GM12878 (cell line): Measurements from ENCODE around the gene PRUNE2. TPM values are rescaled to one million over a fixed set of nuclear protein-coding genes. Genes with fewer than 3 reads are reported as not detected.

ENCODE experiments used
- CHD1 ChIP-seq: IDR thresholded peaks from 2 replicates; pipeline ENCODE4 v1.6.1; 2012; ENCODE audit warnings: low read depth, low read length, improper control_type of control experiment
- E2F8 ChIP-seq: fragments of 450-650 bp; IDR thresholded peaks from 2 replicates; pipeline ENCODE4 v1.6.1; 2018; ENCODE audit warnings: mild to moderate bottlenecking, low read depth, moderate library complexity; ENCODE audit not compliant: partially characterized antibody
- ETV6 ChIP-seq, 2 experiments: fragments of 450-650 bp in 1 of 2; IDR thresholded peaks in 1 of 2; conservative IDR thresholded peaks in 1 of 2; 2 replicates each; pipeline ENCODE4 v1.6.1; 2014; ENCODE audit warnings: antibody characterized with exemption in 1 of 2, borderline replicate concordance in 1 of 2, low read depth in 1 of 2, mild to moderate bottlenecking in 1 of 2, moderate library complexity in 1 of 2
- FOXK2 ChIP-seq: fragments of 450-650 bp; IDR thresholded peaks from 2 replicates; pipeline ENCODE4 v1.6.1; 2017; ENCODE audit warnings: mild to moderate bottlenecking, moderate library complexity
- MYC ChIP-seq: IDR thresholded peaks from 2 replicates; pipeline ENCODE4 v1.6.1; 2011; ENCODE audit warnings: mild to moderate bottlenecking, low read length, moderate library complexity, inconsistent platforms; ENCODE audit not compliant: insufficient read depth, insufficient replicate concordance, insufficient read length, severe bottlenecking
- NKRF ChIP-seq: fragments of 450-650 bp; conservative IDR thresholded peaks from 2 replicates; pipeline ENCODE4 v1.6.1; 2017; ENCODE audit warnings: mild to moderate bottlenecking, moderate library complexity
- POU2F2 ChIP-seq: IDR thresholded peaks from 3 replicates; pipeline ENCODE4 v1.6.1; 2011; ENCODE audit warnings: low read depth, mild to moderate bottlenecking, low read length, borderline replicate concordance
- SMARCA5 ChIP-seq: fragments of 450-650 bp; IDR thresholded peaks from 2 replicates; pipeline ENCODE4 v1.6.1; 2017; ENCODE audit warnings: mild to moderate bottlenecking
- SREBF1 ChIP-seq: IDR thresholded peaks from 2 replicates; pipeline ENCODE4 v1.6.1; 2012; ENCODE audit warnings: mild to moderate bottlenecking, low read length
- STAT3 ChIP-seq: IDR thresholded peaks from 2 replicates; pipeline ENCODE4 v1.6.1; 2011; ENCODE audit warnings: low read depth, low read length, improper control_type of control experiment
- ZNF207 ChIP-seq: fragments of 450-650 bp; IDR thresholded peaks from 2 replicates; pipeline ENCODE4 v1.6.1; 2014; ENCODE audit warnings: antibody characterized with exemption, mild to moderate bottlenecking, borderline replicate concordance
- ZSCAN29 ChIP-seq: fragments of 450-650 bp; IDR thresholded peaks from 2 replicates; pipeline ENCODE4 v1.6.1; 2017; ENCODE audit warnings: mild to moderate bottlenecking, moderate library complexity
- polyA plus RNA-seq, 11 experiments: library from polyadenylated mRNA; depleted of rRNA in 4 of 11; unstranded in 6 of 11; stranded (reverse) in 5 of 11; fragments of >200 nt; fragmentation: Nextera tagmentation in 4 of 11; fragmentation: Illumina TruSeq in 1 of 11; extraction: Ambion mirVana in 4 of 11; extraction: Trizol in 1 of 11; gene quantifications; 1 replicate in 1 of 11; 2 replicates in 10 of 11; pipeline versions ENCODE4 v1.2.1 to v1.2.3, GENCODE V29; 2011 to 2016; ENCODE audit warnings: inconsistent platforms in 2 of 11, missing spikeins in 2 of 11, low read depth in 1 of 11
- total RNA-seq, 4 experiments: library from RNA; depleted of rRNA in 3 of 4; stranded (reverse); fragments of >200 nt in 3 of 4; fragmentation: Illumina TruSeq in 1 of 4; extraction: Trizol in 1 of 4; gene quantifications; 2 replicates each; pipeline versions ENCODE4 v1.2.1 to v1.2.3, GENCODE V29; 2013 to 2021

Gene PRUNE2
- total and polyA plus RNA-seq, 10 of the 15 experiments (the other 5 are each of a cell fraction or from before 2014, with no cell fraction given) = 0.07 to 0.63 (median 0.25) TPM

- TF ChIP-seq NKRF (no peak), ZNF207 (no peak), ZSCAN29 (no peak), SMARCA5 (no peak), CHD1 (no peak), MYC (no peak), STAT3 (no peak), SREBF1 (no peak), ETV6 (conservative IDR thresholded peaks at IDR 0.05 in 1 of 2, IDR thresholded peaks at IDR 0.05 in 1 of 2; ENCODE audit: borderline replicate concordance in 1 of 2, low read depth in 1 of 2) (no peak), E2F8 (no peak), FOXK2 (no peak), POU2F2 (no peak)
Measured at GRCh38 chr9:76751001-76751400, 154.9 kb downstream of the PRUNE2 start (continued).
